Measurements from ENCODE around the gene TOM1L2.
A peak's percentile ranks its signal among the peaks of the same experiment; 100 is the strongest.

GRCh38 chr17:17836250-17836817, 135.9 kb downstream of the TOM1L2 start:
- TF ChIP-seq CTCF (IDR thresholded peaks at IDR 0.05), result peak in 1 of 3 donors; percentile 11
- TF ChIP-seq POLR2A (IDR thresholded peaks at IDR 0.05), result peak; percentile 98

Measured in breast epithelium (tissue), 3 donors.